HG02970 (cell line): ENCODE data around the gene SNAPC4.
"Not testable (repeated sequence)": the region's sequence is repeated elsewhere in the genome, so short reads cannot be mapped to it uniquely, and the experiment has no call there.

Experiments
- ATAC-seq: cut with Tn5 transposase; IDR thresholded peaks from one replicate; pipeline ENCODE4 v1.9.1; 2021; ENCODE audit warnings: mild to moderate bottlenecking, moderate library complexity, moderate number of reproducible peaks; ENCODE audit not compliant: unreplicated experiment, low FRiP score

SNAPC4 gene

DNA sequence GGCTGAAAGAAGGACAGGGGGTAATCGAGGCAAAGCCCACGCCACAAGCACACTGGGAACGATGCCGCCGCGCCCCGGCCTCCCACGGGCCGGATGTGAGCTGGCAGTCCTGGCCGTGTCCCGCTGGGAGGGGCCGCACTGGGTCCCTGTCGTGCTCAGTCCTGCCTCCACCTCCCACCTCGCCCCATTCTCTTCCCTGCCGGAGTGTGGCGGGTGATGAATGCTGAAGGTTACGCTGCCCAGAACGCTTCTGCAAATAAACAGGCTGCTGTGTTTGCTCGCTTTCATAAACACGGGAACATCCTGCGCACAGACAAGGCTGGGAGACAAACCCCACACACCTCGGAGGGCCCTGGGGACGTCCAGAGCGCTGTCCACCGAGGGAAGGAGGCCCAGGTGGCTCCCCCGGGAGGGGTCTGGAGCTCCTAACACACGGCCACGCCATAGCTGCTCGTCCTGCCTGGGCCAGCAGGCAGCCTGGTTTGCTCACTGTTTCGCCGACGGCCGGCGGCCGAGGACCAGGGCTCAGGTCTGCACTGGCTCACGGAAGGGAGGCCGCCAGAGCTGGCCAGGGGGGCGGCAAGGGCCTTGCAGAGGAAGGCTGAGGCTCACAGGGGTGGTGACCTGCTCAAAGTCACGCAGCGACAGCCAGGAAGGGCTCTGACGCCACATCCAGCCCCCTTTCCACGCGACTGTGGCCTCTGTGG lies 38.8 kb downstream of the SNAPC4 start:
- no peak for ATAC-seq

DNA sequence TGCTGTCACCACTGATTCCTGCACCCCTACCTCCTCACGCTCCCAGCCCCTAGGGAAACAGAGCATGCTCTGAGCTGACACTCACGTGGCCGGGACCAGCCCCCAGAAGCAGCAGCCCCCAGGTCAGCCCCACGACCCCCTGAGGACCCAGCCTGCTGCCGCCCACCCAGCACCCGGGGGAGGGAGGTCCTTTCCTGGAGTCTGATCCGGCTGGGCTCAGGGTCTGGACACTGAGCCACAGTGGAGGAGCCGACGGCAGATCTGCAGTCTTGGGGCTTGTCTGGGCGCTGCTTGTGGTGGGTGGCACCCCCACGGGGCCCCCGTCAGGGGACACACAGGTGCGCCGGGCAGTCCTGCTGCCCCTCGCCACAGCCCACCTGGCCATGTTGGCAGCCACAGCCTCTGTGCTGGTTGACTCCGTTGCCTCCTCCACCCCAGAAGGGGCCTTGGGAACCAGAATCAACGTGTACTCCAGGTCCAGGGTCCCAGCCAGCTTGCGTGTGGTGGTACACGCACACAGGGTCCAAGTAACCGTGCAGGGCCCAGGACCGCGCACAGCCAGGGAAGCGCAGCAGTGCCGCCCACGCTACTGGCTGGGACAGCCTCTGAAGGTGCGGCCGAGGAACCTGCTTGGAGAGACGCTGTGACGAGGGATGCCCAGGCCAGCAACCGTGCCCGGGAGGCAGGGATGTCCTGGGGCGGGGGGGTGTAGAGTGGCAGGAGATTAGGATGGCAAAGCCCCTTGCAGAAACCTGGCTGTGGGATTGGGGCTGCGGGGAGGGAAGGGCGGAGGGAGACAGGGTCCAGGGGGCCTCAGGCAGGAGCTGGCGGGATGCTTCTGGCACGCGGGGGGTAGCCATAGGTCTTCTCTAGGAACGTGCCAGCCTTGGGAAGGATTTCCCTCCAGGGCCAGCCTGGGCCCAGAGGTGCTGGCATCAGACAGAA lies 39.9 kb downstream of the SNAPC4 start:
- no peak for ATAC-seq

DNA sequence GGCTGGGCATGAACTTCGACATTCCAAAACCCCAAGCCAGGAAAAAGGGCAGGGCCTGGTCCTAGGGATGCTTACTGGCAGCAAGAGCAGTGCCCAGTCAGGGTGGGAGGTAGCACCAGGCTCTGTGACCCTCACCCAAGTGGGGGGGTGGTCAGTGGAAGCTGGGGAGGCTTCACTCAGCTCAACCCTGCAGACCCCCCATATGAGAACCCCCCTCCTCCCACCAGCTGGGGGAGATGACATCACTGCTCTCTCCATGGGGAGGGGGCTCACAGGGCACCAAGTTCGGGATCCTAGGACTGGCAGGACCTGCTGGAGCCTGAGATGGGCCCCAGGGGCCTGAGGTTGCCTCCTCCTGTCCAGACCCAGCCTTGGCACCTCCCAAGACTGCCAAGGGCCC lies 41.1 kb downstream of the SNAPC4 start:
- no peak for ATAC-seq

DNA sequence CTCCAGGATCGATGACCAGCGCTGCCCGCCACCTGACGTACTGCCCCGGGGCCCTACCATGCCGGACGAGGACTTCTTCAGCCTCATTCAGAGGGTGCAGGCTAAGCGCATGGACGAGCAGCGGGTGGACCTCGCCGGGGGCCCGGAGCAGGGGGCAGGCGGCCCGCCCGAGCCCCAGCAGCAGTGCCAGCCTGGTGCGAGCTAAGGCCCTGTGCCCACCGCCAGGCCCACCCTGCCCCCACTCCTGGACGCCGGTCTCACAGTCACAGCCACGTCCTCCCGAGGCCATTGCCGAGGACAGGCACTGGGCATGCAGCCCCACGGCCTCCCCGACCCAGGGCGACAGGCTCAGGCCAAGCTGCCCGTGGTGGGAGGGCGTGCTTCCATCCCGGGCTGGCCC lies 42.0 kb downstream of the SNAPC4 start:
- no peak for ATAC-seq

DNA sequence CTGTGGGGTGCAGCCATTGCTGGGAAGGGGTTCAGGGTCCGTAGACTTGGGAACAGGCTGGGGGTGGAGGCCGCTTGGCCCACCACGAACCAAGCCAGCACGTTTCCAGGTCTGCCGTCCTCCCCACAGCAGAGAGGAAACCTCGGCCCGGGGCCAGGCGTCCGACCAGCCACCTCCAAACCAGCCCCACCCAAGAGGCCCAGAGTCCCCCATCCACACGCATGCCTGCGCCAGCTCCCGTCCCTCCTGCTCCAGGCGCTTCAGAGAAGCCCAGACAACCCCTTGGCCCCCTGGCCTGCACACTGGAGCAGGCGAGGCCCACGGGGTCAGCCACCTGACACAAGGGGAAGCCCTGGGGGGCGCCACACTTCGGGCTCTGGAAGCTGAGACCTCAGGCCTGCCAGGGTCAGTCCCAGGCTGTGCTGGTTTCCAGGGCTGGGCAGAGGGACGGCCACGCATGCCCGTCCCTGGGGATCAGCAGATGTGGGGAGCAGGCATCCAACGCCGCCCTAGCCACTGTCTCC lies 42.7 kb downstream of the SNAPC4 start:
- ATAC-seq = no peak

DNA sequence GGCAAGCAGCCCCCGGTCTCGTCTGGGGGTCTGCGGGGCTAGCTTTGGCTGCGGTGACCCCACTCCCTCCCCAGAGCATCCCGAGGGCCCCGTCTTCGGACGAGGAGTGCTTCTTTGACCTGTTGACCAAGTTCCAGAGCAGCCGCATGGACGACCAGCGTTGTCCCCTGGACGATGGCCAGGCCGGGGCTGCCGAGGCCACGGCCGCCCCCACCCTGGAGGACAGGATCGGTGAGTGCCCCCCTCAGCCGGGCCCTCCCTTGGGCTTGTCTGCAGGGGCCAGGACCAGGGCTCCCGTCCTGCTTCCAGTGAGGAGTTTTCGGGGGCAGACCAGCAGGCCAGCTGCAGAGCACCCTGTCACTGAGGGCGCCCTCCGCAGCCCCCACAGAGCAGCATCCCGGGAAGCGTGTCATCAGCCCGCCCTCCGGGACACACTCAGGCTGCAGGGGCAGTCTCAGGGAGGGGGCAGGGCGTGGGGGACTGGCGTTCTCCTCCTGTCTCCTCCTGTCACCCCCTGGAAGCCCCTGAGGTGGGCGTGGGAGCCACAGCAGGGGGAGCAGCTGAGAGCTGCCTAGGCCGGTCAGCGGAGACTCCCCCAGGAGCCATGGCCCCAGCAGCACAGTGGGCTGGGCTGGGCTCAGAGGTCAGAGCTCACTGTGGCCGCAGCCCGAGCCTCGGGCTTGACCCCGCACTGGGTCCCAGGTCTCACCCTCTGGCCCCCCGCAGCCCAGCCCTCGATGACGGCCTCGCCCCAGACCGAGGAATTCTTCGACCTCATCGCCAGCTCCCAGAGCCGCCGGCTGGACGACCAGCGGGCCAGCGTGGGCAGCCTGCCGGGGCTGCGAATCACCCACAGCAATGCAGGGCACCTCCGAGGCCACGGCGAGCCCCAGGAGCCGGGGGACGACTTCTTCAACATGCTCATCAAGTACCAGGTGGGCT lies 44.1 kb downstream of the SNAPC4 start:
- no peak for ATAC-seq

DNA sequence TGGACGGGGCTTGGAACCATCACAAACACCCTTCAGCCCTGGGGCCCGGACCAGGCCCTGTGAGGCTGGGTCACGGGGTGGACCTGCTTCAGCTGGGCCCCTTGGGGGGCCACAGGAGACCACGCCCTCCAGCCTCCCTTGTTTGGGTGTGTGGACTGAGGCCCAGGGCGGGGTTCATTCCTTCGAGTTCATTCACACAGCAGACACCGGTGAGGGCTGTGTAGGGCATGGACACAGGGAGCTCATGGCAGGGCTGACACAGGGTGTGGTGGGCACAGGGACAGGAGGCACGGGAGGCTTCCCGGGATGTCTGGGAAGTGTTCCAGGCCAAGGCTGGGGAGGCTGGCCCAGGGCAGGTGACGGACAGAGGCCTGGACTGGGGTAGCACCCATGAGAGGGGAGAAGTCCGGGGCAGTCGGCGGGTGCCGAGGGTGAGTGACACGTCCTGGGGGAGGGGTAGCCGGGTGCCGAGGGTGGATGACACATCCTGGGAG lies 45.3 kb downstream of the SNAPC4 start:
- no peak for ATAC-seq

DNA sequence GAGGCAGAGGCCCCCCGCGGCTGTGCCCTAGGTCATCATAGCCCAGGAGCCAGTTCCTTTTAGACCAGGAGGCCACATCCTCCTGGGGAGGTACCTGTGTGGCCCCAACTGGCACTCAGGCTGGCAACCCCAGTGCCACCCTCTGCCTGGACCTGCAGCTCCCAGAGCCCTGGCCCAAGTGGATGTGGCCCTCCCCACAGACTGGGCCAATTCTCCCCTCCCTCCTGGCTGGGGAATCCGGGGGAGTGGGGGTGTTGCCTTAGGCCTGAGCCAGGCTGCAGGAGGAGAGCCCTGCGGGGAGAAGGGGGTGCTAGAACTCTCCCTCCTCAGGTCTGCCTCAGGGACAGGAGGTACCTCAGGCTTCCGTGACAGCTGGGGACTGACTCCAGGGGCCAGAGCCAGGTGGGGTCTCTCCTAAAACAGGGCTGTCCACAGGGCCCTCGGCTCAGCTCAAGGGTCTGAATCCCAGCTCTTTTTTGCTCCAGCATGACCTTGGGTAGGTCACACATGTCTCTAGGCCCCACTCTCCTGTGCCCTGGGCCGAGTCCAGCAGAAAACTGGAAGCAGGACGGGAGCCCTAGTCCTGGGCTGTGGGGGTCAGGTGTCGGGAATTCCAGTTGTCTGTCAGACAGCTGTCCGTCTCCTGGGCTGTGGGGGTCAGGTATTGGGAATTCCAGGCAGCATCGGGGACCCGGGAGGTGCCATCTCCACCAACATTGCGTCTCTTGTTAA lies 46.0 kb downstream of the SNAPC4 start:
- no peak for ATAC-seq

DNA sequence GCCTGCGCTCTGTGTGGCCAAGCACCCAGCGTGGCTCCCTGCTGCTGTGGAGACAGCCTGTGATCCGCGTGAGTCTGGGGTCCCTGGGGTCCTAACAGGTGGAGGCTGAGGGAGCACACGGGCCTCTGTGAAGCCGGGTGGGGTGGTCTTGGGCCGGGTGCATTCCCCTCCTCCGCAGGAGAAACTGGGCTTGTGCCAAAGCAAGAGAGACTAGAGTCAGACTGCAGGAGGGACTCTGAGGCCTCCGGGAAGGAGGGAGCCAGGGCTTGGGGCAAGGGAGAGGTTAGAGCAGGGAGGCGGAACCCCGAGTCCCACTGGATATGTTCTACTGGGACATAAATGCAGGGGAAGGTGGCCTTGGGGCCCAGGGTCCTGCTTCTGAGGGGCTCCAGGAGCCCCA lies 46.9 kb downstream of the SNAPC4 start:
- no peak for ATAC-seq

DNA sequence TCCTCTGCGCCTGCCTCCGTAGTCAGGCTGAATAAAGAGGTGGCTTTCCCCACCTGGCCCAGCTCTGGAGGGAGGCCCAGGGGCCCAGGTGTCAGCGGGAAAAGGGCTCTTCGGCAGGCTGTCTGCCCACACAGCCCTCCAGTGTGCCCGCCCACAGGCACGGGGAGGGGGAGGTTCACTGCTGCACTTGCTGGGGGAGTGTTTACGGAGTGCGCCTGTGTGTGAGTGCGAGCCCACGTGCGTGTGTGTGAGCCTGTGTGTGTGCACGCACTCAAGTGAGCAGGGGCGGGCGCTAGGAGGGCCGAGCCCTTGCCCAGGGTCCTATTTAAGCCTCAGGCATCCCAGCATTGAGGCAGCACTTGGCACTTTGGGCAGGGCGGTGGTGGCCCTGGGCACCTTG lies 47.3 kb downstream of the SNAPC4 start:
- ATAC-seq = no peak

DNA sequence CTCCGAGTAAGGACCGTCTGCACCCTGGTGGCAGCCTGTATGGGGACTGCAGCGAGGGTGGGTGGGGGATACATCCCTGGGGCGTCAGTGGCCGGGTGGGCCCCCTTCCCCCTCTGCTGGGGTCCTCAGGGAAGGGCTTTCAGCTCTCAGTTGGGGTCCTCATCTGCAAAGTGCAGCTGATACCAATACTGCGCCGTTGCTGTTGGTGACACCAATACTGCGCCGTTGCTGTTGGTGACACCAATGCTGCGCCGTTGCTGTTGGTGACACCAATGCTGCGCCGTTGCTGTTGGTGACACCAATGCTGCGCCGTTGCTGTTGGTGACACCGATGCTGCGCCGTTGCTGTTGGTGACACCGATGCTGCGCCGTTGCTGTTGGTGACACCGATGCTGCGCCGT lies 48.1 kb downstream of the SNAPC4 start:
- not testable (repeated sequence) for ATAC-seq

DNA sequence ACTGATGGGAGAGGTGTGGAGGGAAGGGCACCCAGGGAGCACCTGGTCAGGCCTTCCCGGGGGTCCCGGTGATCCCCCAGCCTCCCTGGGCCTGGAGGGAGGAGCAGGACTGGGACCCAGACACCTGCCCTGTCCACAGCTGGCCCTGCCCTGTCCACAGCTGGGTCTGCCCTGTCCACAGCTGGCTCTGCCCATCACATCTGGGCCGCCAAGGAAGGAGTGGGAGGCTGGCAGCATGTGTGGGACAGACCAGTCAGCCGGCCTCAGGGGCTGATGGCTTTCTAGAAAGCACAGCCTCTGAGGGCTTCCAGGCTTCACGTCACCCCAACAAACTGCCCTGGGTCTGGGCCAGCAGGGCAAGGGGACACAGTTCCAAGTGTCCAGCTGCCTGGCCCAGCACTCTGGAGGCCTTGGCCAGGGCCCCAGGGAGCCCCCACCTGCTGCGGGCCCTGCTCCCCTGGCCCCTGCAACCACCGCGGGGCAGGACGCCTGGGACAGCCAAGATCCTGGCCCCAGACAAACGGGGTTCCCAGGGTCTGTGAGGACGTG lies 48.6 kb downstream of the SNAPC4 start:
- no peak for ATAC-seq
